Retinal pigment epithelial cell (primary cell): ENCODE measurements around the gene ANKRD2.

Source experiments
- DNase-seq: peaks from one replicate; pipeline ENCODE4 v3.0.0-alpha.2; 2010; ENCODE audit warnings: low read depth
- H3K4me3 ChIP-seq: 2 replicates; pipeline ENCODE4 v1.5.1; 2011; ENCODE audit warnings: mild to moderate bottlenecking, low read length, control low read depth, moderate library complexity
- TF ChIP-seq, protein P1 (sequence below): conservative IDR thresholded peaks from 2 replicates; pipeline ENCODE4 v1.5.1; 2011; ENCODE audit warnings: low read depth, low read length, control low read depth, inconsistent platforms

ANKRD2 gene

GRCh38 chr10:97578171-97578844 lies 5.7 kb downstream of the ANKRD2 start:
- TF ChIP-seq, protein P1, sequence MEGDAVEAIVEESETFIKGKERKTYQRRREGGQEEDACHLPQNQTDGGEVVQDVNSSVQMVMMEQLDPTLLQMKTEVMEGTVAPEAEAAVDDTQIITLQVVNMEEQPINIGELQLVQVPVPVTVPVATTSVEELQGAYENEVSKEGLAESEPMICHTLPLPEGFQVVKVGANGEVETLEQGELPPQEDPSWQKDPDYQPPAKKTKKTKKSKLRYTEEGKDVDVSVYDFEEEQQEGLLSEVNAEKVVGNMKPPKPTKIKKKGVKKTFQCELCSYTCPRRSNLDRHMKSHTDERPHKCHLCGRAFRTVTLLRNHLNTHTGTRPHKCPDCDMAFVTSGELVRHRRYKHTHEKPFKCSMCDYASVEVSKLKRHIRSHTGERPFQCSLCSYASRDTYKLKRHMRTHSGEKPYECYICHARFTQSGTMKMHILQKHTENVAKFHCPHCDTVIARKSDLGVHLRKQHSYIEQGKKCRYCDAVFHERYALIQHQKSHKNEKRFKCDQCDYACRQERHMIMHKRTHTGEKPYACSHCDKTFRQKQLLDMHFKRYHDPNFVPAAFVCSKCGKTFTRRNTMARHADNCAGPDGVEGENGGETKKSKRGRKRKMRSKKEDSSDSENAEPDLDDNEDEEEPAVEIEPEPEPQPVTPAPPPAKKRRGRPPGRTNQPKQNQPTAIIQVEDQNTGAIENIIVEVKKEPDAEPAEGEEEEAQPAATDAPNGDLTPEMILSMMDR = no peak
- H3K4me3 ChIP-seq = peak overlapping the region; percentile 8
- no peak for DNase-seq

DNA sequence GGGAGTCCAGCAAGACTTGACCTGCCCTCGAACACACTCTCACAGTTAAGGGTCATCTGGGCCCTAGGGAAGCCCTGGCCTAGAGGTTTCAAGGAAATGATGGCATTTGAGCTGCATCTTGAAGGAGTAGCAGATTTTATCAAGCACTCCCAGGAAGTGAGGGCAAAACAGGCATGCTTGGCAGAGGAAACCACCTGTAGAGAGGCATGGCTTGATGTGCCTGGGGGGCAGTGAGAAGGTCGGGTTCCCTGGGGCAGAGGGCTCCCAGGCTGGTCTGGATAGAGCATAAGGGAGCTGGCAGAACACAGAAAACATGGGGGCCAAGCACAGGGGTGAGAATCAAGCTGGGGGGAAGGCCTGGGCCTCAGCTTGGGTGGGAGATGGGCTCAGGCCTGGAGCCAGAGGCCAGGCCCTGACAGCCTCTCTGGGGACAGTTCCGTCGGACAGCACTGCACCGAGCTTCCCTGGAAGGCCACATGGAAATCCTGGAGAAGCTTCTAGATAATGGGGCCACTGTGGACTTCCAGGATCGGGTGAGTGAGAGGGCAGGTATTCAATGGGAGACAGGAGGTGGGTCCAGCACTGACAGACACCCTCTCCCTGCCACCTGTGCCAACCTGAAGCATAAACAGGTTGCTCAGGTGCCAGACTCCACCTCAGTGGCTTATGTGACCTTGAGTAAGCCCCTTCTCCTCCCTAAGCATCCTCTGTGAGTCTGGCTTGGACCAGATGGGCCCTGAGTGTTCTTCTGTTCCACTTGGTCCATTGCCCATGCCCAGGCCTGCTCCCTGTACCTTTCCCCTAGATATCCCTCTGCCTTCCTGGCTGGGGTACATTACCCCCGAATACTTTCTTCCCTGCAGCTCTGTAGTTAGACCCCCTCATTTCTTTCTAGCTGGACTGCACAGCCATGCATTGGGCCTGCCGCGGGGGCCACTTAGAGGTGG lies 8.1 kb downstream of the ANKRD2 start:
- no peak for DNase-seq
- H3K4me3 ChIP-seq = no peak overlapping the region
- TF ChIP-seq, protein P1 = no peak

GRCh38 chr10:97582169-97582568 lies 9.6 kb downstream of the ANKRD2 start:
- no peak for DNase-seq
- H3K4me3 ChIP-seq = no peak overlapping the region
- TF ChIP-seq, protein P1 = no peak

- H3K4me3 ChIP-seq = no peak overlapping the region
- DNase-seq = no peak
- TF ChIP-seq, protein P1 = no peak
Observed at GRCh38 chr10:97583476-97583875, 10.9 kb downstream of the ANKRD2 start.

DNA sequence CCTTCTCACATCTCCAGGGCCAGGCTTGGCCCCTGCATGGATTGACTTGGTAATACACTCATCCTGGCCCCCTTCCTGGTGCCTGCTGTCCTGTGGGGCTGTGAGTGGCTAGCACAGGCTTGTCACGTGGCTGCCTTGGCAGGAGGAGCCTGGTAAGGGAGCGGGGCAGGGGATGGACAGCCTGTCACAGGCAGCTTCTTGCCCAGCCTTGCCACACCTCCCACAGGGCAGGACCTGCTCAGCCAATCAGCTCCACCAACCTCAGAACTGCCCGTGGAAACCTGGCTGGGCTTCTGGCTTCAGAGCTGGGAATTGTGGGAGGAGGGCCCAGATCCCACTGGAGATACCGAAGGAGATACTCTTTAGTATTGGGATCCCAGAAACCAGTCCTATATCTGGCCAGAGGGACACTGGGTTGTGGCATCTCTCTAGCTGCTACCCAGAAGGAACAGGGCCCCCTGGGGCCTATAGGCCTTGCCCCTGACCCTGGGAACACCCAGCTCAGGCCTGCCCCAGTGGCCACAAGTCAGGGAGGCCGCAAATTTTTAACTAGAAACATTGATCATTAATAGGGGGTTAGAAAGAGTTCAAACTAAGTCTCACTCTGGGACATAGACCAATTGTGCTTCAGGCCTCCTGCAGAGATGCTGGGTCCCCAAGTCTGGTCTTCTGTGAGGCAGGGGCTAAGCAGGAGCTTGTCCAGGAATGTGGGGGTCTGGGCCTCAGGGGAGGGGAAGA lies 11.7 kb downstream of the ANKRD2 start, which contains the start of gene HOGA1:
Gene HOGA1, plus strand, starts transcription at position 330 of the 738 bp plus-strand sequence. Its CDS starts 315 bp downstream, at position 645.
- DNase-seq = peak; percentile 82
- TF ChIP-seq, protein P1 = no peak
- H3K4me3 ChIP-seq = no peak within 1 kb of the TSS

DNA sequence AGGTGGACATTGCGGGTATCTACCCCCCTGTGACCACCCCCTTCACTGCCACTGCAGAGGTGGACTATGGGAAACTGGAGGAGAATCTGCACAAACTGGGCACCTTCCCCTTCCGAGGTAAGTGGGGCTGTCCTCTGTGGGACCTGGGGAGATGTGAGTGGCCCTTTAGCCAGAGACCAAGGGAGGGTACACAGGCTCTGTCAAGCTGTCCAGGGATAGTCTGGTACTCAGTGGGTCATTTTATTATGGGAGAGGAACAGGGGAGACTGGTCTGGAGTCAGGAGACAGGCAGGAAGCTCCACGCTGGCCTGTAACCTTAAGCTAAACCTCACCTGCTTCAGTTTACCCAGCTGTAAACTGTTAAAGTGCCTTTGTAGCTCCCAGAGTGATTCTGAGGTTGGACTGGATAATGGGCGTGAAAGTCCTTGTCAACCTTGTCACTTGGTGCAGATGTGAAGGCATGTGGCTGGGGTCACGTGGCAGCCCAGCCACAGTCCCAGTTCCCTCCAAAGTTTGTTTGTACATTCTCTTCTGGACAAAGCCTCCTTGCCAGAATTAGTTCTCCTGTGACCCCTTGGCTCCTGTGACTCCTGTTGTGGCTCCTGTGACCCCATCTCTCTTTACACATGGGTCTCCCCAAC lies 12.3 kb downstream of the ANKRD2 start:
- DNase-seq = no peak
- H3K4me3 ChIP-seq = no peak overlapping the region
- TF ChIP-seq, protein P1 = no peak
